CD4-positive, alpha-beta T cell treated with Interleukin-15 for 1 hour (primary cell): Measurements from ENCODE around the gene SMARCC2.
"Not testable (repeated sequence)": the region's sequence is repeated elsewhere in the genome, so short reads cannot be mapped to it uniquely, and the experiment has no call there.

Experiments
- DNase-seq: peaks from one replicate; pipeline ENCODE4 v3.0.0-alpha.2; 2020

Gene SMARCC2

GRCh38 chr12:56206452-56207166, 17.3 kb upstream of the SMARCC2 start:
- DNase-seq: peak; percentile 34

GRCh38 chr12:56205445-56205844, 16.2 kb upstream of the SMARCC2 start:
- DNase-seq: no peak

- no peak for DNase-seq
These were observed 15.0 kb upstream of the SMARCC2 start for GRCh38 chr12:56204275-56204674.

- no peak for DNase-seq
These were observed 13.6 kb upstream of the SMARCC2 start for GRCh38 chr12:56202838-56203237.

GRCh38 chr12:56202366-56202765, 13.1 kb upstream of the SMARCC2 start:
- DNase-seq: no peak

- DNase-seq: no peak
These were observed 9.6 kb upstream of the SMARCC2 start for GRCh38 chr12:56198836-56199235.

GRCh38 chr12:56197921-56198635, 8.8 kb upstream of the SMARCC2 start:
- no peak for DNase-seq

GRCh38 chr12:56196818-56197550, 7.7 kb upstream of the SMARCC2 start:
- DNase-seq: not testable (repeated sequence)

GRCh38 chr12:56193025-56193578, 3.8 kb upstream of the SMARCC2 start:
- DNase-seq: peak; percentile 67

GRCh38 chr12:56192582-56192981, 3.3 kb upstream of the SMARCC2 start:
- no peak for DNase-seq

- DNase-seq: no peak
These were observed 1.4 kb upstream of the SMARCC2 start for GRCh38 chr12:56190695-56191155.

- DNase-seq: peak; percentile 79
These were observed 823 bp upstream of the SMARCC2 start for GRCh38 chr12:56189918-56190694.

- no peak for DNase-seq
These were observed 545 bp downstream of the SMARCC2 start for GRCh38 chr12:56188778-56189098.

GRCh38 chr12:56188131-56188777, 1.0 kb downstream of the SMARCC2 start:
- no peak for DNase-seq

- no peak for DNase-seq
These were observed 2.3 kb downstream of the SMARCC2 start for GRCh38 chr12:56186957-56187356.

GRCh38 chr12:56178347-56178746, 10.9 kb downstream of the SMARCC2 start:
- no peak for DNase-seq

GRCh38 chr12:56172839-56173238, 16.4 kb downstream of the SMARCC2 start:
- no peak for DNase-seq

GRCh38 chr12:56169229-56169759, 20.0 kb downstream of the SMARCC2 start:
- no peak for DNase-seq

- no peak for DNase-seq
These were observed 23.9 kb downstream of the SMARCC2 start for GRCh38 chr12:56165369-56165768.

GRCh38 chr12:56164345-56164729, 24.9 kb downstream of the SMARCC2 start:
- DNase-seq: no peak

- DNase-seq: no peak
These were observed 25.5 kb downstream of the SMARCC2 start for GRCh38 chr12:56163533-56164344.
